ENCODE data around the gene KCTD5. TPM values are rescaled to one million over a fixed set of nuclear protein-coding genes. Genes with fewer than 3 reads are reported as not detected.

KCTD5 gene
- total and polyA plus RNA-seq, 2 of the 8 experiments (the other 6 are each of a cell fraction or from before 2014, with no cell fraction given), result 26.6 to 31.8 TPM

DNA sequence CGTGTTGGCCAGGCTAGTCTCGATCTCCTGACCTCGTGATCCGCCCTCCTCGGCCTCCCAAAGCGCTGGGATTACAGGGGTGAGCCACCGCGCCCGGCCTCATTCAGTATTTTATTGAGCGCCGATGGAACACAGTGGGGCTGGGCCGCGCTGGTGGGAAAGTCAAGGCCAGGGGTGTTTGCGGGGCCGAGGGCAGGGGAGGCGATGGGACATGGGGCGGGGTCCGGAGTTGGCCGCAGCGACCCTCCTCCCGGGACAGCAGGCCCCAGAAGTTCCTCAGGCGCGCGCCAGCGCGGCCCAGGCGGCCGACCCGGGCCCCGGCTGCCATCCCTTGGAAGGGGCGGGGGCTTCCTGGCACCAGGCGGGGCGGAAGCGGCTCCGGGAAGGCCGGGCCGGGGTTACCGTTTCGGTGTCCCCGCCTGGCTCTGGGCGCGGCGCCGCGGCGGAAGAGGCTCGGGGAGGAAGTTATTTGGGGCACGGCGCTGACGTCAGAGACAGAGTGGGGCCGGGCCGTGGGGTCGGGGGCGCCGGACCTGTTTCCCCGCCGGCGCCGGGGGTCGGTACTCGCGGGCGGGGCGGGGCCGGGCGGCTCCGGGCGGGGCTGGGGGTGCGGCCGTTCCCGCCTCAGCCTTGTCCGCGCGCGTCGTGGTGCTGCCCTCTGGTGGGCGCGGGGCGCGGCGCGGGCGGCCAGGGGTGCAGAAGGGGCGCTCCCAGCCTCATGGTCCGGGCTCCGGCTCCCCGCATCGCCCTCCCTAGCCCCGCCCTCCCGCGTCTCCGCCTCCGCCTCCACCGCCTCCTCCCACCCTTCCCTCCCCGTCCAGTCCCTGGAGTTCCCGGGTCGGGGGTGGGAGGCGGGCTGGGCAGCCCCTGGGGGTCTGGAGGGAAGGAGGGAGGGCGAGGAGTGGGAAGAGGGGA is 38.7 kb downstream of the KCTD5 start:
- peak; percentile 74 to 90 for DNase-seq (ENCODE audit: low read depth in 1 of 2, low spot score in 2 of 2)
- Histone ChIP-seq H3K27me3 (replicated peaks in 1 of 4; ENCODE audit: control insufficient read depth in 3 of 4, extremely low read depth in 1 of 4, insufficient read depth in 3 of 4, low read length in 3 of 4) (no peaks in the 10 kb centered on the region), H3K14ac (ENCODE audit: insufficient read length) (no peak overlapping the region), H2BK15ac (ENCODE audit: low read length) (no peak overlapping the region), H4K5ac (ENCODE audit: insufficient read length, low read depth, low read length) (no peak overlapping the region), H2BK20ac (ENCODE audit: low read length) (no peak overlapping the region), H2AFZ (ENCODE audit: low read length) (peak overlapping the region; percentile 93; the same call in 1 of the 2 replicates), H2BK120ac (replicated peaks; ENCODE audit: low read depth, low read length) (no peak overlapping the region), H3K23me2 (ENCODE audit: low read depth, low read length) (no peaks in the 10 kb centered on the region; the same call in 1 of the 2 replicates), H3K4me1 (replicated peaks in 1 of 4; ENCODE audit: control insufficient read depth in 3 of 4, insufficient read depth in 4 of 4, low read length in 3 of 4) (peaks cover 0 to 10% (median 3%) of the 10 kb centered on the region in 4 experiments; a peak in 2 of 7 replicates), H4K91ac (replicated peaks; ENCODE audit: insufficient read length, low read length) (peak overlapping the region; percentile 27), H3K9ac (replicated peaks in 1 of 4; ENCODE audit: extremely low read depth in 1 of 4, low read depth in 3 of 4, low read length in 3 of 4) (peak overlapping the region; percentile 41 to 57 (median 46); a peak in 5 of 7 replicates), H2BK5ac (ENCODE audit: low read depth, low read length) (no peak overlapping the region; the same call in 1 of the 2 replicates), H3K18ac (ENCODE audit: extremely low read depth, low read length) (peak overlapping the region; percentile 93), H4K20me1 (replicated peaks in 1 of 2; ENCODE audit: control insufficient read depth in 1 of 2, insufficient read depth in 2 of 2, low read length in 2 of 2) (peaks cover 1 to 5% of the 10 kb centered on the region in 2 experiments), H2BK12ac (ENCODE audit: low read depth, low read length) (no peak overlapping the region), H3K36me3 (ENCODE audit: control insufficient read depth in 2 of 4, insufficient read depth in 4 of 4, low read length in 3 of 4) (no peaks in the 10 kb centered on the region), H3K4ac (replicated peaks; ENCODE audit: insufficient read length, low read depth, low read length) (no peak overlapping the region), H3K23ac (ENCODE audit: insufficient read length) (no peak overlapping the region), H3K79me2 (ENCODE audit: control insufficient read depth in 1 of 2, insufficient read depth in 2 of 2, low read length in 2 of 2) (no peaks in the 10 kb centered on the region), H3K4me2 (ENCODE audit: insufficient read depth in 1 of 2, low read depth in 2 of 2, low read length in 2 of 2) (peak overlapping the region; percentile 59 to 67), H3K56ac (replicated peaks; ENCODE audit: insufficient read length, low read depth, low read length) (peak overlapping the region; percentile 30), H3K27ac (ENCODE audit: low read depth, low read length) (no peak overlapping the region; the same call in 1 of the 2 replicates), H4K8ac (ENCODE audit: extremely low read depth, insufficient read depth, low read length) (peak overlapping the region; percentile 78), H2AK5ac (ENCODE audit: low read depth, low read length) (no peak overlapping the region), H3K9me3 (ENCODE audit: insufficient read depth in 2 of 2, low read depth in 1 of 2, low read length in 1 of 2) (no peaks in the 10 kb centered on the region), H3K4me3 (ENCODE audit: extremely low read depth in 1 of 4, insufficient read depth in 2 of 4, low read depth in 3 of 4, low read length in 4 of 4) (peak overlapping the region; percentile 43 to 65 (median 54)), H3K79me1 (ENCODE audit: low read depth, low read length) (no peaks in the 10 kb centered on the region)
- POLR2A ChIA-PET (ENCODE audit: partially characterized antibody), result interaction anchor here (0.7 to 2.5 kb wide), 6 partner anchors 11 to 36 kb away, joined by 3 to 11 read pairs (median 5); partner anchors contain the start of gene SRRM2
- WGBS, 2 experiments (ENCODE audit: extremely low coverage in 1 of 2, insufficient coverage in 1 of 2, insufficient read length in 1 of 2, insufficient replicate concordance in 2 of 2, low coverage in 1 of 2, low lambda C conversion rate in 2 of 2, missing lambda C conversion rate in 1 of 2), result 3% methylated on average over 22 of the region's 99 CpGs; no CpG with 5 or more reads in 1 of the 2 experiments
- CTCF ChIA-PET (ENCODE audit: partially characterized antibody), result no interaction called here
- FAIRE-seq, result no peak
- TF ChIP-seq JUN (IDR thresholded peaks at IDR 0.05; ENCODE audit: low read depth, low read length) (no peak), POLR2AphosphoS5 (IDR thresholded peaks at IDR 0.05; ENCODE audit: low read depth, low read length) (no peak), TEAD4 (IDR thresholded peaks at IDR 0.05; ENCODE audit: low read depth, low read length) (no peak), SRF (IDR thresholded peaks at IDR 0.05; ENCODE audit: low read depth, low read length) (peak; percentile 61), YY1 (IDR thresholded peaks at IDR 0.05; ENCODE audit: low read depth, low read length) (peak; percentile 62; the same call in 1 of the 2 replicates), CHD2 (IDR thresholded peaks at IDR 0.05; ENCODE audit: low read length) (no peak), SIX5 (IDR thresholded peaks at IDR 0.05; ENCODE audit: low read depth, low read length) (no peak; the same call in 1 of the 2 replicates), RFX5 (IDR thresholded peaks at IDR 0.05; ENCODE audit: borderline replicate concordance, low read depth, low read length) (no peak), CTBP2 (IDR thresholded peaks at IDR 0.05; ENCODE audit: borderline replicate concordance, insufficient read depth, insufficient read length, low read length) (no peak), SIRT6 (IDR thresholded peaks at IDR 0.05; ENCODE audit: low read length) (no peak), EZH2 (IDR thresholded peaks at IDR 0.05; ENCODE audit: low read depth, low read length, severe bottlenecking) (no peak), MAFK (IDR thresholded peaks at IDR 0.05; ENCODE audit: low read depth, low read length) (no peak)
